ENCODE measurements around the gene PPP1R15B.

Gene PPP1R15B

DNA sequence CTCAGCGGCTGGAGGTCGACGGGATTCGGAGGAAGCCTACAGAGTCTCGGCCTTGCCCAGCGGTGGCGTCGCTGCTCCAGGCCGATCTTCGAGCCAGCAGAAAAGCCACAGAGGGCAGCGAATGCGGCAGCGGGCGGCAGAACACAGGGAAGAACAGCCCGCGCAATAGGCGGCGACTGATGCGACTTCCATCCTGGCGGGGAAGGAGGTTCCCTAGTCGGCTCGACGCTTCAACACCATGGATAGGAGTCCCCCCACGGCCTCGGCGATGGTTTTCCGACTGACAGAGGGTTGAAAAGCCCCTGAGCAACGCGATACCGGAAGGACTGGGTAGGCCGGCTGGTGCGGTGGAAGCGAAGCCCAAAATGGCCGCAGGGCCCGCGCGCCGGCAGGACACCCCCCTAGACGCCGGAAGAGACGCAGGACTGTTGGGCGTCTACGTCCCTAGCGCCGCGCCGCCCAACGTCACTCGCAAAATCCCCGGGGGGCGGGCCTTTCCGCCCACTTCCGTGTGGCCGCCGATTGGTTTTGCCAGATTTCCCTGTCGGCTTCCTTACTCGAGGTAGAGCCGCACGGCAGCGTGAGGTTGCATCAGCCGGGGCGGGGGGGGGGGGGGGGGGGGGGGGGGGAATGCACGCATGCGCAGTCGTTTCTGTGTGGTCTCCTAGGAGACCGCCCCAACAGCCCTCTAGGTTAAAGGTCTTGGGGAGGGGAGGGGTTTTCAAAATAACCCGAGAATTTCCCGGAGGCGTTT, at the start of gene PPP1R15B:
TSS of gene PPP1R15B (minus strand) at position 367 of the 754 bp plus-strand sequence. CDS start 406 bp downstream, outside the sequence.
- DNase-seq = peak; percentile 96

DNA sequence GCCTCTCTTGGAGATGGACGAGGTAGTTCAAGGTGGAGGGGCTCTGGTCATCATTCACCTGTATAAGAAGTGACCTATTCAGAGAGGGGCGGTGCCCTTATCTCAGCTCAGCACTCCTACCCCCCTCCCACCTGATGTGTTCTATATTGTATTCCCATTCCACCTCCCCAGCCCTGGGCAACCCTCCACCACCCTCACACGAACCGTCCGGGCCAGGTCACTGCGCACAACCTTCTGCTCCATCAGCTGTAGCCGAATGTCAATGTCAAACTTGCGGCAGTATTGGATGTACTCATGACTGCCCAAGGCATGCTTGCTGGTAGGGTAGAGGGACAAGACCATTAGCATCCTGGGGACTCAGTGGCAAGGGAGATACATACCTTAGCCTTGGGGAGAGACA, 48.7 kb upstream of the PPP1R15B start:
- DNase-seq = no peak

DNA sequence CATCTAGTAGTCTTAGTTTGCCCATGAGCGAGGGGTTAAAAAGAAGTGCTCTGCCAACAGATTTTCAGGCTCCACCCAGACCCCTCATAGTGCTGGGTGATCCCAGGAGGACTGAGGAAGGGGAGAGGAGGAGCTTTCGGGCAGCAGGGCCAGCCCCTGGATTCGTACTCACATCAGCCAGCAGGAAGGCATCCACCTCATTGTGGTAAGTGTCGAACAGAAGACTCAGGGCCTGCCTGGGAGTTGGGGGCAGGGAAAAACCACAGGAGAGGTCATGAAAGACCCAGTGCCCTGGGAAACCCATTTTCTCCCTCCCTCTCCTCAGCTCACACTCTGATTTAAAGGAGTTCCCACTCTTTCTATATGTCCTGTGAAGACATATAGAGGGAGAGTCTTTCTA, 48.1 kb upstream of the PPP1R15B start:
- DNase-seq = no peak

DNA sequence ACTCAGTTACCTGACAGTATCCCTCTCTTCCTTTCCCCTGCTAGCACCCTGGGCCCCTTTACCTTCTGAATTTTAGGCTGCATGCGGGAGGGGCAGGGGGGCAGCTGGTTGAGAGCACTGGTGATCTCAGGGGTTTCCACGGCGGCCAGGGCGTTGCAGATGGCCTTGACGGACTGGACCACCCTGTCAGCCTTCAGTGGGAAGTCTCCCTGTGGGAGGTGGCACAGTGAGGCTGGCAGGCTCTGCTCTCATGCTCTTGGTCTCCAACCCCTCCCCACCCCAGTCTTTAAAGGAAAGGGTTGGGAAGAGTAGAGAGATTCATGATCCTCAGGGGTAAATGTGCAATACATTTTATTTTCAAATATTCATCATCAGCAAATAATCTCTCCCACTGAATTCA, 46.0 kb upstream of the PPP1R15B start:
- DNase-seq = no peak

DNA sequence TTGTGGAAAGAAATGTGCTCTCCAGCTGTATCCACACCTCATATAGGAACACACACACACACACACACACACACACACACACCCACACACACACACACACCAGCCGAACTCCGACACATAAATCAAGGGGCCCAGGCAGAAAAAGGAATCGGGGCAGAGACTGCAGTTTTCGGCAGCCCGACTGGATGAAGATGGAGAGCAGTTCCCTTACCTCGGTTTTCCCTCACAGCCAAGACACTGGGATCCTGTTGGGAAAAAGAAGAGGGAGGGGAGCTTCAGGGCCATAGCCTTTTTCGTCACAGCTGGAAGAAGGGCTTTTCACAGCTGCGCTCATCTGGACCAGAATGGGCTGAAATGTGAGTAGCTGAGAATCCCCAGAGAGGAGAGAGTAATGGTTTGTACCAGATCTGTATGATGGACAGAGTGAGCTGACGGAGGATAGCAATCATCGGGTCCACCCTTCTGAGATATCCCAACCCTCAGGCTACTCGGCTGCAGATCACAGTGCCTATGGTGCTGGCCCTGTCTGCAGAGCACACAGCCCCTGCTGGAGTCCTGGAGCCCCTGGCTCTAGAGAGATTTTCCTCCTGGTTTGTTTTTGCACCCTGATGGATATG, 45.3 kb upstream of the PPP1R15B start:
- no peak for DNase-seq

DNA sequence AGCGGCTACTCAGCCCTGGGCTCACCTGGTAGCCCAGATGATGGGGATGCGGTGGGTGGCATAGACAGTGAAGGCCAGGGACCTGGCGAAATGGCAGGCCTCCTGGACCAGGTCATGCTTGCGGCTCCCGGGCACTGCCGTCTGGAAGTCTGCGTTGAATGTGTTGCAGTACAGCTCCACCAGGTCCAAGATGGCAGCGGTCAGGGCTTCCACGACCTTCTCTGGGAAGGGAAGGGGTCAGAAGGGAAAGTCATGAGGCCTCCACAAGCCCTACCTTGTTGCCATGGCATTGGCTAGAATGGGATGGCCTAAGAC, 44.2 kb upstream of the PPP1R15B start:
- DNase-seq = no peak

DNA sequence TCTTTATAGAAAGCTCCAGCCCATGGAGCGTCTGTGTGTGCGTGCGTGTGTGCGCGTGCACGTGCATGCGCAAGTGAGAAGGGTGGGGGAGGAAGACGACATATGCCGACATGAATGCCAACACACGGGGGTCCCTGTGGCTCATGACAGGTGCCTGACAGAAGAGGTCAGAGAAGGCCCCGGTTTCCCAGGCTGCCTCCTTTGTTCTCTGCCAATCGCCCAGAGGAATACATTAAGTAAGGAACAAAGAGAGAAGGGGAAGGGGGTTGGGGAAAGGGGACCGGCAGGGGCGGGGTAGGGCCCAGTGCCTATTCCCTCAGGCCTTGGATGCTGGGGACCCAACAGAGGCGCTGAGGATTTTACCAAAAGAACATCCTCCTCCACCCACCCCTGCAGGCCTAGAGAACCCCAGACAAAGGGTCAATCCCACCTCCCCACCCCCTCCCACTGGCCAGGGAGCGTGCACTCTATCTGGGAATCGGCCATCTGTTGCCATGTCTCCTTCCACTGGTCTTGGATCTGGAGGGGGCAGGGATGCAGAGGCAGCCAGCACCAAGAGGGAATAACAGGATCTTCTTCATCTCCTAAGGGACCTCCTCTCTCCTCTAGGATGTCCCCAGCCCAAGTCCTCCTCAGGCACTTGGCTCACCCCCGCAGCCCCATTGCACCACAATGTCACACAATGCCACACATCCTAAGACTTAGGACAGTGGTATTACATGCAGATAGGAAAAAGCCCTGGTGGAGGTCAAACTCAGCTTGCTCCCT, 43.6 kb upstream of the PPP1R15B start:
- no peak for DNase-seq

DNA sequence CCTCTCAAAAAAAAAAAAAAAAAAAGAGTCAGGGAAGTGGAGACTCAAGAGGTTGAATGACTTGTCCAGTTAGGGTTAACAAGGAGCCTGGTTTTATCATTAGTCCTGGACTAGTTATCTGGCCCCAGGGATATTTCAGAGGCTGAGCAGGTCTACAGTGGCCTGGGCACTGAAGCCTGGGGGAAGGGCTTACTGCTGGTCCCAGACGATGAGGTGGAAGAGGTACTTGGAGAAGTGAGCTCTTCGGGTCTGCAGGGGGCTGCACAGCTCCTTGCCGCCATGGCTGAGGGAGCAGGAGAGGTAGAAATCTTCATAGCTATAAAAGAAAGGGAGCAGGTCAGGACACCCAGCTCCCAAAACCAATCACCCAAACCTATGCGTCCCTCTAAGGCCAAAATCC, 42.9 kb upstream of the PPP1R15B start:
- no peak for DNase-seq

DNA sequence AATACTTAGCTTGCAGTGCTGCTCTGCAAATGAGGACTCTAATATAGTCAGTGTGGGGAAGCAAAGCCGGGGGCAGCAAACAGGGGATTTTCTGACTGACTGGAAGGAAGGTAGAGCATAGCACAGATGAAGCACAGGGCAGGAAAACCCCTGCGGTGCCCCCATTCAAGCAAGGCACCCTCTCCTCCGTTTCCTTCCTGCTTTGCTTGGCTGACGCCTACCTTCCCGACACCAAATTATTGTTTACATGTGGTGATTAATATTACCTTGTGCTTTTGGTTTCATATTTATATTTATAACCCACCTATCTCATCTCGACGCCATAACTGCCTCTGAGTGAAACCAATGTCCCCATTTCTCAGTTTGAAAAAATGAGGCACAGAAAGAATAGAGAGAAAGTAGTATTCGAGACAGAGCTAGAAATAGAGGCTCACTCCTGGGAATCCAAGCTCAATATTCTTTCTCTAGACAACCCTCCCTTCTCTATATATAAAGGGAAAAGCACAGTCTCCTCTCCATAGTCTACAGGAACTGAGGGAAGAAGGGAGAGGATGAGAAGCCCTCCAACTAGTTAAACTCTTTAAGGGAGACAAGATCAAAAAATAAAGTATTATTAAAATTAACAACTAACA, 41.6 kb upstream of the PPP1R15B start:
- DNase-seq = peak; percentile 73

DNA sequence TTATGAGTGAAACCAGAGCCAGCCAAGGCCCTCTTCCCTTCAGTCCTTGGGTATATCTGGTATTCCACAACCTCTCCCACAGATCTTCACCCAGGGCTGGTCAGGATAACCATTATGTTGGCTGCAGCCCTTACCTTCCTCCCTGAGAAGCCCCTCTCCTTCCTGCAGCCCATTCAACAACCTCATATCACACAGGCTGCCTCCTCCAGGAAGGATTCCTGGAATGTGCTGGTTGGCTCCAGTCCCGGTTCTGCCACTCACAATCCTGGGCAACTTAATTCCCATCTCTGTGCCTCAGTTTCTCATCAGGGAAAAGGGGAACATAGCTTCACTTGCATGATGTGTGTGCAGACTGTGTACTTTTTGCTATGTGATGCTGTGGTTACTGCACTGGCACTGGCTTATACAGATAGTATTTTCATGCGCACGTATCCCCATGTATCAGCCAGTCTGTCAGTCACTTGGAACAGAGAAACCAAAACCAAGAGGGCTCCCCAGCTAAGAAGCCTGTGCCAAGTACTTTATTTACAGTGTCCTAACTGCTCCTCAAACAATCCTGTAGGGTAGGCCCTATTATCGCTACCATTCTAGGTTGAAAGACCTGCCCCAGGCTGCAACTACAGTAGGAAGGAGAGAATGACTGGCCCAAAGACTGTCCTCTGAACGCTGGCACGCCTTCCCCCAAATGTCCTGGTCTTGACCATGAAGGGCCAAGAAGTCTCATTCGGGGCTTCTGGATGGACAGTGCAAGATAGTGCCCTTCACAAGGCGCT, 39.9 kb upstream of the PPP1R15B start:
- DNase-seq = no peak

DNA sequence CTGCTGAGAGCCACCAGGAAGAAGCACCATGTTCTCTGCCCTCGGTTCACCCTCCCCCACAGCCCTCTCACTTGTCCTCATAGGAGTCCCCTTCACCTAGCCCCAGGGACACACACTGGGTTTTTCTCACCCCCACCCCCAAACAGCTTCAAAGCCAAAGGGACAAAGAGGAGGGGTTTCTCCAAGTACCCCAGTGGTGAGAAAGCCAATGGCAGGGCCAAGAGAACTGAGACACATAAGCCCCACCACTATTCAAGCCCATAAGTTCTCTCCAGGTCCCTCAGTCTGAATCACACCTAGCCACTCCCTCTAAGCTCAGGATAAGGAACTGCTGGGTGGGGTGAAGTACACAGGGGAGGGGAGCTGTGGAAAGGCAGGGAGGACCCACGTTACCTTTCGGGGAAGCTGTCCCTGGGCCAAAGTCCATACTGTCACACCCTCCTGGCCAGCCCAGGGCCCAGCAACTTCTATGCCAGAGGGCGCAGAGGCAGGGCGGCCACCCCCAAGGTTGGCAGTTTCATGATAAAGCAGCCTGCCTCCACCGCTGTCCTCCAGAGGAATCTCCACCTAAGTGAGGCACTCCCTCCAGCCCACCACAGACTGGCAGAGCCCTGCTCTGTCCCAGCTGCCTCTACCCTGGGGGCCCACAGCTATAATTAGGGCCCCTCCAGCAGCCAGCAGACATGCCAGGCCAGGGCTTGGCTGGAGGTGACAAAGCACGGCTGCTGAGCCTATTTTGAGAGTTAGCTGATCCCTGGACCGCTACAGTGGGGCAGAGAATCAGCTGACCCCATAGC, 39.0 kb upstream of the PPP1R15B start:
- no peak for DNase-seq

DNA sequence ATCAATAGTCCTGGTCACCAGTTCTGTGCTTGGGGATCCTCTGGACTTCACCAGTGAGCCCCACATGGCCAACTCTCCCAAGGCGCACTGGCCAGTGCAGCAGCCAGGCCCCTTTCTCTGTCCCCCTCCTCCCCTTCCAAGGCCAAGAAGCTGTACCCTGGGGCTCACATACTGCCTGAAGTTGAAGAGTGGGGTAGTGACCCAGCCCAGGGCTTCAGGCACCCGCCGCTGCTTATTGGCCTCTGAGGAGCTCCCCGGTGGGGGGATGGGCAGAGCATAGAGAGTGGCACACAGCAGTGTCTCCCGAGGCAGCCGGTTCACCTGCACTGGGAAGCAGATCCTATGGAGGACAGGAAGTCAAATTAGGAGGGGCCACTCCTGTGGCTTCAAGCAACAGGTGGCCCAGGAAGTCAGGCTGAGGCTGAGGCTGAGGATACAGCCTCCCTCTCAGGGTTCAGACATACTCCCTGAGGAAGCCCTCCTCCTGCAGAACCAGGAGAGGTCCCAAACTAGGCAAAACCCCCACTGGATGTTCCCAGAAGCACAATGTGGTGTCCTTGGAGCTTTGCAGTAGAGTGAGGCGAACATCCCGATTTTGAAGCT, 38.2 kb upstream of the PPP1R15B start:
- DNase-seq = no peak

DNA sequence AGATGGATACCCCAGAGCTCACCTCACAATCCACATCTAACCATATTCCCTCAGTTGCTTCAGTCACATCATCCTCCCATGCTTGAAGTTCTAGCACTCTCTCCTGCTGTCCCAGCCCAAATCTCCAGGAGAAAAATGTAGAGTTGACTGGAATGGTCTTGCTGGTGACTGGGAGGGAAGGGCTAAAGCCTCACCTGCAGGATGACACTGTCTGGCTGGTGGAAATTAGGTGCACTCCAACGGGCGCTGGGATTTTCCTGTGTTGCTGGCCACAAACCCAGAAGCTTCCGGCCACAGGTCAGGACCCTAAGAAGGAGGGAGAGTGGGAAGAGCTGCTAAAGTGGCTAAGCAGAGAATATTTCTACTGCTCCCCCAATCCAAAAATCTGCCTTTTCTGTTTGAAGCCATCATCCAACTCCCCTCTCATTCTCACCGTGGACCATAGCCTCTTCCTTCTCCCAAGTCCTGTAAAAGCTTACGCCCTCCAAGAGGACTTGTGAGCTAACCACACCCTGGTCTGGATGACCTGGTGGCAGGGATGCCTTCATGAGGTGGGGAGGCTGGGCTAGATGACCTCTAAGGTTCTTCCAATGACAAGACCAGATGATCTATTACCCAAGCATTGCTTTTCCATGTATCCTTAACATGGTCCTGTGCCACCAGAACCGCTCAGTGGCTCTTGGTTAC, 37.5 kb upstream of the PPP1R15B start:
- no peak for DNase-seq

DNA sequence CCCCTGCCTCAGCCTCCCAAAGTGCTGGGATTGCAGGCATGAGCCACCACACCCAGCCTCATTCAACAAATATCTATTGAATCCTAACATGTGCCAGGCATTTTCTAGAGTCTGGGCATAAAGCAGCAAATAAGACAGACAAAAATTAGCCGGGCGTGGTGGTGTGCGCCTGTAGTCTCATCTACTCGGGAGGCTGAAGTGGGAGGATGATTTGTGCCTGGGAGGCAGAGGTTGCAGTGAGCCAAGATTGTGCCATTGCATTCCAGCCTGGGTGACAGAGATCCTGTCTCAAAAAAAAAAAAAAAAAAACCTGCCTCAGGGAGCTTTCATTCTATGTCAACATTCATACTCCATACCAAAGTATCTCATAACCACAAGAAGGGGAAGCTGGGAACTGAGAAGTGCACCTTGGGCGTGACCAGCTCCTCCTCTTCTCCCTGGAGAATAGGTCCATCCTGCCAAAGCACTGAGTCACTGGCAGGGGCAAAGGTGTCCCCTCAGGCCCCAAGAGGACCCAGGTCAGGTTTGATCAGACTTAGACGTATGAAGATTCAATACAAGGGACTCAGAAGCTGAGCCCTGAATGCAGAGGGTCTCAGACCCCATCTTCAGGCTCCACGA, 36.8 kb upstream of the PPP1R15B start:
- no peak for DNase-seq

DNA sequence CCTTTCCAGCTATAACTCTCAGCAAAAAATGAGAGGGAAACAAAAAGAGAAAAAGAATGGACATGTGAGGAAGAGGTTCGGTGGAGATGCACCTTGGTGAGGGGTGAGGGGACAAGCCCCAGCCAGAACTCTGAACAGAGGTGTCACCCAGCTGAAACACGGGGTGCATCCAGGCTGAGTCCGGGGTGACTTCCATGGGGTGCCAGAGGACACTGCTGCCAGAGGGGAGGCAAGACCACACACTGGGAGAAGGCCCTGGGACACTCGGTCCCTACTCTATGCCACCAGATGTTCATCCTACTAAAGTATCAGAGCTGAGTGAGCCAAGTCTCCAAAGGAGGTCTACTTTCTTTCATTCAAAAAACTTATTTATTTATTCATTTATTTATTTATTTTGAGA, 36.1 kb upstream of the PPP1R15B start:
- DNase-seq = no peak

DNA sequence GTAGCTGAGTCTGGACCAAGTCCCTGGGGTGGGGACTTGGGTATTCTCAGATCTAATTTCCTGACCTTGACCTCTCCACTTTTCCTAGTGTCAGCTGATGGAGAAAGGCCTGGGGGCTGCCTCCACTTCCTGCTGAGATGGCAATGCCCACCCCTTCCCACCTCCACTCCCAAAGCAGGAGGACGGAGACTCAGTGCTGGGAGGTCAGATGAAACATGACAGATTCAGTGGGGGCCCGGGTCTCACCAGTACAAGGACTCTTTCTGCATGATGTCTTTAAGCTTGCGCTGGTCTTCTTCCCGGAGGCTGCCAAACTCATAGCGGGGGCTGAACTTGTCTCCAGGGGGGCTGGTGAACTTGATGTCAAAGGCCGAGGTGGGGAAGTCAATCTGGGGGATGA, 35.6 kb upstream of the PPP1R15B start:
- no peak for DNase-seq

DNA sequence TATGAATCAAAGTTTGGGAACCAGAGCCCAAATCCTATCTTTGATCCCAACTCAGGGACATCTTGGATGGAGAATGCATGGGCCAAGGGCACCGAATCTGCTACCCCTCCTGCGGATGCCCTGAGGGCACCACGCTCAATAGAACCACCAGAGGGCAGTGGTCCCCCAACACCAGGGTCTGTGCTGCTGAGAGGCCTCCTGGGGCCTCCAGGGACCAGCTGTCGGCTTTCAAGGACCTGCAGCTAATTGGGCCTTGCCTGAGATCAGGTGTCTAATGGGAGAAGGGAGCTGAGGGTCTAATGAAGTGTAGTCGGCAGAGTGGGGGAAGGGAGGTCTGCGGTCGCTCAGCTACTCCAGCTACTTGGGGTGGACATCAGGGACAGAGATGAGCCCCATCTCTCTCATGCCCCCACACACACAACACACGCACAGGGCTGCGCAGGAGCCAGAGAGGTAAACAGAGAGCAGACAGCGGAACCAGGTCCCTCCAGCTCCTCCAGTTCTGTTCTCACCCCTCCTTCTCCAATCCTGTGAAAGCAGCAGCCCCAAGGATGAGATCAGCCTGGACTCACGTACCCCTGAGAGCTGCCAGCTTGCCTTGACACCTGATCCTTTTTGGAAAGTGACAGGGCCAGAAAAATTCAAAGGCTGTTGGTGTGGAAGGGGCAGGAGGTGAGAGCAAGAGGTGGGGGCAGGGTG, 34.9 kb upstream of the PPP1R15B start:
- peak; percentile 81 for DNase-seq

DNA sequence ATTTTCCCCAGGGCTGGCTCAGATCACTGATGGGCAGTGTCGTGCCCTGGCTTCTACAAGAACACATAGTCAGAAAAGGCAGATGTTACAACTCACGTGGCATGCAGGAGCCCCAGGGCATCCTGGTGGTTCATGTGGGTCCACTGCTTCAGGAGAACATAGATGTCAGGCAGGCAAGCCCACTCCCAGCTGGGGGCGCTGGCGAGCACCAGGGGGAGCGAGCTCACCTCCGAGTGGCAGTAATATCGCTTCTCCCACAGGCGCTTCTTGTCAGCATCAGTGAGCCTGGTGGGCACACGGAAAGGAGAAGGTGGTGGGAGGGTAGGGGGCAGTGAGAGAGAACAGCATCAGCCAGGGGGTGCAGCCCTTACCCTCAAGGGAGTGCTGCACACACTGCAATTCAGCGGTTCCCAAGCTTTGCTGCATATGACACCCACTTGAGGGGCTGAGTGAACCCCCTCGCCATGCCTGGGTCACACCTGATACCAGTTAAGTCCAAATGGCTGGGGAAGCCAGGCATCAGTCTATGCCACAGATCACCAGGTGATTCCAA, 34.3 kb upstream of the PPP1R15B start:
- DNase-seq = peak; percentile 80

DNA sequence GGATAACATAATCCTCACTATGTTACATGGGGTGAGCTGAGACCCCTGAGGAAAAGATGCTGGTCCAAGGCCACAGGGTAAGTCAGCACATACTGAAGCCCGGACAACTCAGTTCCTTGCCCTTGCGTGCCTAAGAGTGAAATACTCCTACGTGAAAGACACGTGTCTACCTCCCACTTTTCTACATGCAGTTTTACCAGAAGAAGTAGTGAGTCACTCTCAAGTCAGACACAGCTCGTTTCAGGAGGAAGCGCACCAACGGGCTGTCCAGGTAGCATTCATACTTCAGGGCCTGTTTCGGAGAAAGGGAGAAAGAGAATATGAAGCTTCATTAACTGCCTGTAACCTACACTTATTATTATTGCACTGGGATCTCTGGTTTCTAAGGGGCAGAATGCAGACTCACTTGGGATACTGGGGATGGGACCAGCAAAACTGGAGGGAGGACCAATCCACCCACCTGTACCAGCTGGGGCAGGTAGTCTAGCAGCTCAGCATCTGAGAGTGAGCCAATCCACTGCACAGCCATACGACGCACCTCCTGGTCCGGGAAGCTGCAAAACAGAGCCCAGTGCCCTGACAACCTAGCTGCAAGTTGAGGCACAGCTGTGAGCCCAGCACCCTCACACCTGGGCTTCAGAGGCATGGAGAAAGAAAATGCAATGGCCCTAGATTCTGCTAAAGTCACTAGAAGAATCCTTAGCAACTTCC, 32.4 kb upstream of the PPP1R15B start:
- peak; percentile 31 for DNase-seq

Data from stimulated activated CD8-positive, alpha-beta memory T cell treated with anti-CD3 and anti-CD28 coated beads, Interleukin-4, amount 100 ng/mL, for 48 hours (primary cell).